HG03135 (cell line): ENCODE measurements around the gene TMEM201.

ENCODE experiments used
- ATAC-seq: cut with Tn5 transposase; IDR thresholded peaks from one replicate; pipeline ENCODE4 v1.9.1; 2021; ENCODE audit warnings: mild to moderate bottlenecking, moderate library complexity; ENCODE audit not compliant: unreplicated experiment

TMEM201 gene

DNA sequence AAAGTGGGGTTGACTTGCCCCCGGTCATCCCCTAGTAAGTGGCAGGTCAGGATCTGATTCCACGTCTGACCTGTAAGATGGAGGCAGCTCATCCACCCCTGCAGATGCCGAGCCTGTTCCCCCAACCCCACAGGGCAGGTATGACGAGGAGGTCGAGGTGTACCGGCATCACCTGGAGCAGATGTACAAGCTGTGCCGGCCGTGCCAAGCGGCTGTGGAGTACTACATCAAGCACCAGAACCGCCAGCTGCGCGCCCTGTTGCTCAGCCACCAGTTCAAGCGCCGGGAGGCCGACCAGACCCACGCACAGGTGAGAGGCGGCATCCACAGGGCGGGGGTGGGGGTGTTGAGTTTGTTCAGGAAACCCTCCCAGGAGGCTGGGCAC is 9.6 kb downstream of the TMEM201 start:
- ATAC-seq = no peak

DNA sequence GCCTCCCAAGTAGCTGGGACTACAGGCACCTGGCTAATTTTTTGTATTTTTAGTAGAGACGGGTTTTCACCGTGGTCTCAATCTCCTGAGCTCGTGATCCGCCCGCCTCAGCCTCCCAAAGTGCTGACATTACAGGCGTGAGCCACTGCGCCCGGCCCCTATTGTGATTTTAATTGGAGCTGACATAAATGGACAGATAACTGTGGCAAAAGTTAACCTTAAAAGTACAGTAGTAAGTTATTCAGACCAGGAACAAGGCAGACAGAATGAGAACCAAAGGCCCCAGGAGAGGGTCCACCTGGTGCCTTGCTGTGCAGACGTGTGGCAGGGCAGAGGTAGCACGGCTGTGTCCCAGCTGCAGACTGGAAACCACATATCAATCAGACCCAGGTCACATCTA is 11.0 kb downstream of the TMEM201 start:
- no peak for ATAC-seq

DNA sequence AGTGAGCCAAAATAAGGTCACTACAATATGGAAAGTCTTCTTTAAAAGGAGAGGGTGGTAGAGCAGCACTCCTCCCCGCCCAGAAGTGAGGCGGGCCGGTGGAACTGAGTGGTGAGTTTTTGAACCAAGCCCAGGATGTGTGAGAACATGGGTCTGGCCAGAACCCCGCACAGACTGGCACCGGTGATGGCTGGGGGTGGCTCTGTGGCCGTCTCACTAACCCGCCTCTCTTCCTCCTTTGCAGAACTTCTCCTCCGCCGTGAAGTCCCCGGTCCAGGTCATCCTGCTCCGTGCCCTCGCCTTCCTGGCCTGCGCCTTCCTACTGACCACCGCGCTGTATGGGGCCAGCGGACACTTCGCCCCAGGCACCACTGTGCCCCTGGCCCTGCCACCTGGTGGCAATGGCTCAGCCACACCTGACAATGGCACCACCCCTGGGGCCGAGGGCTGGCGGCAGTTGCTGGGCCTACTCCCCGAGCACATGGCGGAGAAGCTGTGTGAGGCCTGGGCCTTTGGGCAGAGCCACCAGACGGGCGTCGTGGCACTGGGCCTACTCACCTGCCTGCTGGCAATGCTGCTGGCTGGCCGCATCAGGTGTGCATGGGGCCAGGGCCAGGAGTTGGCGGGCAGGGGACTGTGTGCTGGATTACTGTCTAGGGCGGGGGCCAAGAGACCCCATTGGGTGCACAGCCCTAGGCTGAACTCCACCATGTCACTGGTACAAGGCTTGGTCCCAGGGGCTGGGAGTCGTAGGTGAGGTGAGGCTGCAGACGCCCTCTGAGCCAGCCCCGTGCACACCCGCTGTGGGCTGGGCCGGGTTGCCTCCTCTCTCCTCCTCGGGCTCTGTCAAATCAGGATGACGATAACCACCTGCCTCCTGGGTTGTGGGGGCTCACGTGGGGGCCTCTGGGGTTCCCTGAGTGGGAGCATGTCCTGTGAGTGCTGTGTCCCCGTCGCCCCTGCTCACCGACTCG is 12.4 kb downstream of the TMEM201 start:
- ATAC-seq = no peak

DNA sequence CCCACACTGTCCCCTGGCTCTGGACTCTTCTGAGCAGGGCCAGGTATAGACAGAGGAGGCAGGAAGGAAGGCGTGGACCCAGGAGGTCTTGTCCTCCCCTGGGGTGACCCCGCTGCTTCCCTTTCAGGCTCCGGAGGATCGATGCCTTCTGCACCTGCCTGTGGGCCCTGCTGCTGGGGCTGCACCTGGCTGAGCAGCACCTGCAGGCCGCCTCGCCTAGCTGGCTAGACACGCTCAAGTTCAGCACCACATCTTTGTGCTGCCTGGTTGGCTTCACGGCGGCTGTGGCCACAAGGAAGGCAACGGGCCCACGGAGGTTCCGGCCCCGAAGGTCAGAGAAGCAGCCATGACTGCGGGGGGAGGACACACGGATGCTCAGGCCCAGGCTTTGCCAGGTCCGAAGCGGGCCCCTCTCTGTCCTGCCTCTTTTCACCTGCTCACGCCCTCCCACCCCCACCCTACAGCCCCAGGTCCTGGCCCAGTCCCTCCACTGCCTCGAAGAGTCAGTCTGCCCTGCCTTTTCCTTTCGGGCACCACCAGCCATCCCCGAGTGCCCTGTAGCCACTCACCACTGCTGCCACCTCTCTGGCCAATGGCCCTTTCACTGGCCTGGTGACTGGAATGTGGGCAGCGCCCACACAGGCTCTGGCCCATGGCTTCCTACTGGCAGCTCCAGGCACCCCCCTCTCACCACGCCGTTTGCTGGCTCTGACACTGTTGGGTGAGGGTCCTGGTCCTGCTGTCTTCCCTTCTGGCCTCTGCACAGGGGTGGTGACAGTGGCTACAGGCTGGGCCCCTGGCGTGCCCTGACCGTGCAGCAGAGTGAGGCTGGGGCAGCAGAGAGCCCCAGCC is 13.5 kb downstream of the TMEM201 start:
- ATAC-seq = no peak

DNA sequence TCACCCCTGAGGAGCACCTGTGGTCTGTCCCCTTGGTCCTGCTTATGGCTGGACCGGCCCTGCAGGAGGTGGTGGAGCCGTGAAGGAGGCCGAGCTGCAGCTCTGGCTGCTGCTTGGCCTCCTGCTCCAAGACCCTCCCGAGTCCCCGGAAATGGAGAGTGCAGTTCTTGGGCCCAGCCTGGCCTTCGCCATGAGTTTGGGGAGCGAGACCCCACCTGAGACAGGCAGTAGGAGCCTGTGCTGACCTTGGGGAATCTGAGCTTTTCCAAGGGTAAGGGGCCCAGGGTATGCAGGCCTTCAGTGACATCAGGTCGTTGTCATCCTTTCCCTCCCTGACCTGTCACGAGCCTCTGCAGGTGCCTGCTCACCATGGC is 14.1 kb downstream of the TMEM201 start:
- no peak for ATAC-seq

DNA sequence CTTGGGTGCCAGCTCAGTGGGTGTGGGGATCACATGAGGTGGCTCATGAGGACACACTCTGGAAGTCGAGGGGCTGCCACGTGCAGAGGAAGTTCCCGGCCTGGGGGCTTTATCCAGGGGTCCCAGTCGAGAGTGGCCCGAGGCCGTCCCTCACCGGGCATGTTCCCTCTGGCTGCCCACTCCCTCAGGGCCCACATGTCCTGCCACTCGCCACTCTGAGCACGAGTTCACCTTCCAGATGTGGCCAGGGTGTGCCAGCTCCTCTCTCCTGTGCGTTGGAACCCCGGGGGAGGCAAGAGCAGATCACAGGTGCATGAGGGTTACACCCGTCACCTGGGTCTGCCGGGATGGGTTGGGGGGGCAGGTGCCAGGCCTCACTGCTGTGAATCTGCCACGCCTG is 14.6 kb downstream of the TMEM201 start:
- ATAC-seq = no peak

DNA sequence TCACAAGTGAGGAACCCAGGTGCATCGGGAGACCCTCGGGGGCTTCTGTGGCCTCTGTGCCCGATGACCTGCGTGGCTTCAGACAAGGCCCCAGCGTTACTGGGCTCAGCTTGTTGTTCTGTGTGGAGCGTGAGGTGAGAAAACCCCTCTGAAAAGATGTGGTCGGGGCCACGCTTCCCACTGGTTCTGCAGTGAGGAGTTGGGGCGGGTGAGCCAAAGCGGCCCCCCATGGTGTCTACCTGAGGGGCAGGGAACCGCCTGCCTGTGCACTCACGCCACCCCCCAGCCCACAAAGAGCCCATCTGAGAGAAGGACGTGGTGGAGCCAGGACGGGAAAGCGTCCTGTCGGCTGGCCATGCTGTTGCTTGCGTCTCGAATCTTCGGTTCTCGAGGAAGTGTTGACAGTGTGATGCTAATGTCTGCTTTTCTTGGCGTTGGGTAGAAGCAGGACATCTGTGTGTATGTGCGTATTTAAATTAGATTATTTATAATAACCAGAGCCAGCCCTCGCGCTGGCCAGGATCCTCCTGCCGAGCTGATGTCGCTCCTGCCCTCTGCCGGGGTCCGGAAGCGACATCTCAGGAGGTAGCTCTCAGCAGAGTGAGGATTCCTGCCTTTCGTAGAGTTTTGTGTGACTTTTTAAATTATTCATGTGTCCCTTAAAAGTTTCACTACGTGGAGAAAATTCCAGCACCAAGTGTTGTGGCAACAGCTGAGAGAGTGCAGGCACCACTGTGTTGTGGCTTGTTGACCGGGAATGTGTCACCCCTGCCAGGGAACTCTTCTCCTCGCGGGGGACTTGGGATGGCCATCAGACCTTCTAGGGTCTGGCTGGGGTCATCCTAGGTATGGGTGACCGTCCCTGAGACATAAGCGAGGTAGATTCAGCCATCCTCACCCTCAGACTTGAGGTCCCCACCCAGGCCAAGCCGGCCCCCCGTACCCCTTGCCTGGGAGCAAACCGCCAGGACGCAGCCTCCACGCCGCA is 15.3 kb downstream of the TMEM201 start:
- no peak for ATAC-seq

DNA sequence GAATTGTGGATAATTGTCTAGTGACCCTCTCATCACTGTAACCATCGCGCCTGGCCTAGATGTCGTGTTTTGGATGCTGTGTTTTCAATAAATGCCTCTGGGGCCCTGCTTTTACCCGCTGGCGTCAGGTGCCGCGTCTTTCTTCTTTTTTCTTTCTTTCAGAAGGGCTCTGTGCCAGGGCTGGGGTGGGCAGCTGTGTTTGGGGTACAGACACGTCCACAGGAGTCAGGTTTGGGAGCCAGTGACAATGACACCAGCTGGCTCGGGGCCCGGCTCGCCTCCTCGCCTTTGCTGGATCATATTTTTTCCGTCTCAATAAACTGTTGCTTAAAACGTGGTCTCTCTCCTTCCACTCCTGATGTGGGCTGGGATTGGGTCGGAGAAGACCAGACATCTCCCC is 16.1 kb downstream of the TMEM201 start:
- ATAC-seq = no peak

DNA sequence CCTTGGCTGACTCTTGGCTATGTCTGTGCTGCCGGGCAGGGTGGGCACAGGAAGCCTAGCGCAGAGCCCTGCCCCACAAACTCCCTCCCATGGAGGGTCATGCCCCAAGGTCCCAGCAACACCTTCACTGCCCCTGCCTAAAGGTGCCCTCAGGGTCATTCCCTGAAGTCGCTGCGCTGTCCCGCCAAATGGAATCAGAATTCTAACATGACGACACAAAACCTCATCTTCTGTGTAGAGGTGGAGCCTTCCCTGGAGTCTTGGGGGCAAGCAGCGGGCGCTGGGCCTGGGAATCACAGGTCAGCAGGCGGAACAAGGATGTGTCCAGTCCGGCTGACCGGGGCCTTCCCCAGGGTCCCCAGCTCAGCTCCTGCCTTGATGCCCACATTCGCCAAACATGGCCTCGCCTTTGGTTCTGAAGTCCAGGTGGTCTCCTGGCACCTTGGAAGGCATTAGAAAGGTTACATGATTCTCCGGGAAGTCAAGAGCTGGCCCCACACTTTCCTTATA is 17.3 kb downstream of the TMEM201 start:
- ATAC-seq = no peak

DNA sequence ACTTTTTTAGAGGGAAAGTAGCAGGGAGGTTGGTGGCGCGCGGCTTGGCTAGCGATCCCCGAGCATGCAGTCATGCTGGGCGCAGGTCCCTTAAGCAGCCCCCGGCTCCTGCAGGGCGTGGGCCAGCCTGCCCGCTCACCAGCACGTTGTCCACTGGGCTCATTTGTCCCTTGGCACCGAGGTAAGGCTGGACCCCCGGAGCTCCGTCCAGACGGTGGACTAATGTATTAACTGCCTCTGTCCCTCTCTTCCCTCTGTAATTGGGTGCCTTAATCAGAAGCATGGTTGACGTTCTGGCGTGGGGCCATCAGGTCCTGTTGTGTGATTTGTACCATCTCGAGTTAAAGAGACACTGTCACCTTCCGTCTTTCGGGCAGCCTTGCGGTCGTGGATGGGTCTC is 17.7 kb downstream of the TMEM201 start:
- ATAC-seq = no peak

DNA sequence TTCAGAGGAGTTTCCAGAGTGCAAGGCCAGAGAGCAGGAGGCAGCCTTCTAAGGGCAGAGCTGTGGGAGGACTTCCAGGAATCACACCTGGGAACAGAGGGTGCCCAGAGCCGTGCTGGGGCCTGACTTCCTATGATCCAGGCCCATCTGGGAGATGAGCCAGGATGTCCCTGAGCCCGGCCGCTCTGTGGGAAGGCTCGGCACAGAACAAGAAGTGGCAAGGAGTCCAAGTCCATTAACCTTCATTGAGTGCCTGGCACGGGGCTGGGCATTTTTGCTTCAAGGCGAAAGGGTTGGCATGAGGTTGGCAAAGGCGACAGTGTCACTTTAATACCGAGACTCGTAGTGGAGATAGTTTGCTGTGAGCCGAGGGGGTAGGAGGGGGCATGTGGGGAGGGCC is 18.2 kb downstream of the TMEM201 start:
- ATAC-seq = no peak

DNA sequence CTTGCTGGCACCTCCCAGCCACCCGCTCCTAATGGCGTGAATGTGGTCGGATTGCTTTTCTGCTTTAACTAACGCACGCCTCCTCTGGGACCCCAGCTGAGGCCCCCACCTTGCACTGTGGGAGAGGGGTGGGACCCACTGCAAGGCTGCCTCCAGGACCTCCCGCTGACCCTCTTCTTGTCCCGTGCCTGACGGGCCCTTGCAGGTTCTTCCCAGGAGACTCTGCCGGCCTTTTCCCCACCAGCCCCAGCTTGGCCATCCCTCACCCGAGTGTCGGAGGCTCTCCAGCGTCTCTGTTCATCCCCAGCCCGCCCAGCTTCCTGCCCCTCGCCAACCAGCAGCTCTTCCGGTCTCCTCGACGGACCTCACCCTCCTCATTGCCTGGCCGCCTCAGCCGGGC is 18.6 kb downstream of the TMEM201 start:
- no peak for ATAC-seq

DNA sequence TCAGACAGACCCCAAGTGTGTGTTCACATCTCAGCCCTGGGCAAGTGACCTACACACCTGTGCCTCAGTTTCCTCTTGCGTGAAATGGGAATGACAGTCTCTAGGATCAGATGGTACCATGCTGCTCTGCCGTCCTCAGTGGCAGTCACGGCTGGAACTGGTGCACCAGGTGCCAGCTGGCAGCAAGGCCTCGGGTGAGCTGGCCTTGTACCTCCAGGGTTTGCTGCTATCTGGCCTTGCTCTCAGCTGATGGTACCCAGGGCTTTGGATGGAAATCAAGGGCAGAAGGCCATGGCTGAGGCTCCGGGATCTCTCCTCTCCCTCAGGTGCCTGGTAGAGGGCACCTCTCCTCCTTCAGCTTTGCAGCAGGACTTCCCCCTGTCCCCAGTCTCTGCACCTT is 21.3 kb downstream of the TMEM201 start:
- no peak for ATAC-seq

DNA sequence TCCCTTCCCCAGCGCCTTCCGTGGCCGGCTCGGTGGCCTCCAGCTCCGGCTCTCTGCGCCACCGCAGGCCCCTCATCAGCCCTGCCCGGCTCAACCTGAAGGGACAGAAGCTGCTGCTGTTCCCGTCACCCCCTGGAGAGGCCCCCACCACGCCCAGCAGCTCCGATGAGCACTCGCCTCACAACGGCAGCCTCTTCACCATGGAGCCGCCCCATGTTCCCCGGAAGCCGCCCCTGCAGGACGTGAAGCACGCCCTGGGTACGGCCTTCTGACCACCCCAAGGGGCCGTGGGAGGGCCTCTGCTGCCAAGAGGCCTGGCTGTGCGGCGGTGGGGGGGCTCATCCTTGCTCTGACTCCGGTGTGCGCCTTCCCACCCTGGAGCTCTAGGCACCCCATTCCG is 21.8 kb downstream of the TMEM201 start:
- no peak for ATAC-seq

DNA sequence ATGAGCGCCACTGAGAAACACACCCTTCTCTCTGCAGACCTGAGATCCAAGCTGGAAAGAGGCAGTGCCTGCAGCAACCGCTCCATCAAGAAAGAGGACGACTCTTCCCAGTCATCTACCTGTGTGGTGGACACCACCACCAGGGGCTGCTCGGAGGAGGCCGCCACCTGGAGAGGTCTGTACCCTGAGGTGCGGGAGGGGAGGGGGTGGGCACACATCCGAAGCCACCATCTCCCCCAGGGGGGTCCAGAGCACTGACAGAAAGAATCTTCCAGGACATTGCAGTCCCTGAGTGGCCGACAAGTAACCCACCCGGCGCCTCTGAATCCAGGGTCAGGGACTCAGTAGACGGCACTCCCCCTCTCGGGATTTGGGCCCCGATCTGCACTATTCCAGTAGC is 23.0 kb downstream of the TMEM201 start:
- ATAC-seq = no peak

DNA sequence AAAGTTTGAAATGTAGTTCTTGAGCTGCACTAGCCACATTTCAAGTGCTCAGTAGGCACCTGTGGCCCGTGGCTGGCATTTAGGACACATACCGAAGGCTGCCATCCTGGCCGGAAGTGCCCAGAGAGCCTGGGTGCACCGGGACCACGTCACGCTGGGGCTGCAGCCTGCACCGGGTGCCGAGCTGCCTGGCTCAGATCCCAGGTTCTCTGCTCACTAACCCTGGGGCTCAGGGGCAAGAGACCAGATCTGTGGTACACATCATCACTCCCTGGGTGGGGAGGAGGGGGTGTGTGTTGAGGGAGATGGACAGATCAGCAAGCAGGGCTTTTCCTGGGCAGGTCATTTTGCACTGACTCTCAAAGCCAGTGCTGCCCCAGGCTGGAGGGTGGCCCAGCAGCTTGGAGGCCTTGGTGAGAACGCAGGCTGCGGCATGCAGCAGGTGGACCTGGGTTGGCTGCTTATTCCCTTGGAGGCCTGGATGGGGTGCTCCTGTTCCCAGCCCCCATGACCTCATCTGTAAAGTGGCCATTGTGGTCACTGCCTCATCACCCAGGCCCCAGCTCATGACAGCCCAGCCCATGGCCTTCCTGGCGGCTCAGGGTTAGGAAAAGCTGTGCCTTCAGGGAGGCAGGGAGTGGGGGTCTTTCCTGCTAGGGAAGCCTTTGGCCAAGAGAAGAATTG is 23.6 kb downstream of the TMEM201 start:
- no peak for ATAC-seq

DNA sequence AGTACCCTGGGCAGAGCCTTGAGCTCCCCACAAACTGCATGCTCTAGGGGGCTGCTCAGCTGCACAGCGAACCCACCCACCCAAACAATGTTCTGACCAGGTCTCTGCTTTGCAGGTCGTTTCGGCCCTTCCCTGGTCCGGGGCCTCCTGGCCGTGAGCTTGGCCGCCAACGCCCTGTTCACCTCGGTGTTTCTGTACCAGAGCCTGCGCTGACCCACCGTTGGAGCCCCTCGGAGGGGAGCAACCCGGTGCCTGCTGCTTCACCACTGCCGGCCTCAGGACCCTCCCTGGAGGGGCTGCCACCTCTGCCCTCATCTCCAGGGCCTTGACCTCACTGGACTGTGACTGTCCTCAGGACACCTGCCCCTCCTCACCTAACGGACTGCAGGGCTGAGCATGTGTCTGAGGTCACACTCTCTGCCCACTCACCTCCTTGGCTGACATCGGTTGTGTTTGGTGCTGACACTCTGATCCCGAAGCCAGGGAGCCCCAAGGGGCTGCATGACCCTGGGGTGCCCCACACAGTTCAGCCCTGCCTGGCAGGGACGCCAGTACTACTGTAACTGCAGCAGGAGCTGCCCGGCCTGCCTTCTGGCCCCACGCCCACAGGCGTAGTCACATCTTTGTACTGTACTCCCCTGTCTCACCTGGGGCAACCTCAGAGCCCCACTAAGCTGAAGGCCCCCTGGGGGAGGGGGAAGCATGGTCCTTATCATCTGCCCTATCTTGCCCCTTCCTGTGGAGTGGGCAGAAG is 24.3 kb downstream of the TMEM201 start:
- no peak for ATAC-seq

DNA sequence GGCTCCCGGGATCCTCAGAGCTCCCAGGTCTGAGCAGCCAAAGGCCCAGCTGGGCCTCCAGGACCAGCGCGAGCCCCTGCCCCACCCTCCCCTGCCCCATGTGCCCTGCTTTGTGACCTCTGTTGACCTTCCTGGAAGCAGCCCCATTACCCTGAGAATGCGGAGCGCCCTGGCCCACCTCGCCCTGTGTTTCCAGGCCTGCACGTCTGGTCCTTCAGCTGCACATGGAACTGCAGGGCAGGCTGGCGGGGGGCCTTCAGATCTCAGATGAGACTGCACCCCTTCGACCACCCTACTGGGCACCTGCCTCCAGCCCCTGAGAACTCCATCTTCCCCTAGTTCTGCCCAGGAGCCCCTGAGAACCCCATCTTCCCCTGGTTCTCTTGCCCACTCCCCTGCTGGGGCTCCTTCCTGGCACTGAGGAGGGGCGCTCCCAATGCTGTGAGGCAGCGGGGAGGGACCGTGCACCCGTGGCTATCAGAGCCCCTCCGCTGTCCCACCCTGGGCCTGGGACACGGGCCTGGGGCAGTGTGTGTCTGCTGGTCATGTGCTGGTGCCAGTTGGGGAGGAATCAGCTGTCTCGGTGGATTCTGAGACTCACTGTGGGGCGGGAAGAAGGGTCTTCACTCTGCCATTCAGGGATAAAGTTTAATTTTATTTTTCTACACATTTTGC is 25.1 kb downstream of the TMEM201 start:
- ATAC-seq = no peak
